ENCODE measurements around the gene CCDC33.

GRCh38 chr15:74322558-74323180 lies 86.5 kb downstream of the CCDC33 start:
- TF ChIP-seq CTCF (IDR thresholded peaks at IDR 0.05; ENCODE audit: poor library complexity) (peak; percentile 87), EZH2 (IDR thresholded peaks at IDR 0.05; ENCODE audit: borderline replicate concordance) (no peak), EZH2phosphoT487 (IDR thresholded peaks at IDR 0.05; ENCODE audit: low read depth, severe bottlenecking, unreplicated experiment) (no peak)
